K562 (cell line): ENCODE data around the gene METTL15.

Experiments used
- ARNT ChIP-seq, 2 experiments: fragments of 450-650 bp; IDR thresholded peaks; 2 replicates each; pipeline ENCODE4 v1.6.1; 2016; ENCODE audit warnings: mild to moderate bottlenecking in 1 of 2
- CEBPB ChIP-seq: fragments of 450-650 bp; IDR thresholded peaks from 2 replicates; pipeline ENCODE4 v1.6.1; 2016; ENCODE audit warnings: missing genetic modification characterization, missing compliant biosample characterization
- CTCF ChIP-seq, 3 experiments: IDR thresholded peaks in 2 of 3; conservative IDR thresholded peaks in 1 of 3; 2 replicates each; pipeline ENCODE4 v1.5.1; 2011 to 2012; ENCODE audit warnings: low read length in 3 of 3, mild to moderate bottlenecking in 3 of 3, control low read depth in 2 of 3, improper control_type of control experiment in 1 of 3, inconsistent platforms in 1 of 3, low read depth in 1 of 3, mixed read lengths in 1 of 3, moderate library complexity in 1 of 3; ENCODE audit not compliant: insufficient read depth in 2 of 3
- ERF ChIP-seq: fragments of 450-650 bp; formaldehyde crosslinking; IDR thresholded peaks from 2 replicates; pipeline ENCODE4 v1.4.0; 2020; ENCODE audit warnings: mild to moderate bottlenecking, mixed read lengths
- FOXP4 ChIP-seq: sonication (generic); formaldehyde crosslinking; IDR thresholded peaks from 2 replicates; pipeline ENCODE4 v1.8.0; 2022; ENCODE audit warnings: mild to moderate bottlenecking, missing genetic modification reagents, borderline replicate concordance
- POU5F1 ChIP-seq: fragments of 150-350 bp; IDR thresholded peaks from 2 replicates; pipeline ENCODE4 v1.6.1; 2014; ENCODE audit warnings: borderline replicate concordance, low read length, low read depth, mild to moderate bottlenecking; ENCODE audit not compliant: partially characterized antibody
- PRMT5 ChIP-seq: sonication (generic); formaldehyde crosslinking; IDR thresholded peaks from 2 replicates; pipeline ENCODE4 v1.5.0; 2020; ENCODE audit warnings: missing genetic modification reagents
- REST ChIP-seq, 2 experiments: fragments of 450-650 bp; formaldehyde crosslinking in 1 of 2; IDR thresholded peaks; 2 replicates each; pipeline versions ENCODE4 v1.4.0 to v1.6.1; 2014 to 2020; ENCODE audit warnings: mild to moderate bottlenecking in 2 of 2, borderline replicate concordance in 1 of 2, low read depth in 1 of 2
- SAFB2 ChIP-seq: fragments of 200-400 bp; formaldehyde crosslinking; IDR thresholded peaks from 2 replicates; pipeline ENCODE4 v1.6.1; 2018; ENCODE audit warnings: borderline replicate concordance, low read length, low read depth, moderate library complexity; ENCODE audit not compliant: severe bottlenecking
- SRF ChIP-seq, 2 experiments: fragments of 250-450, 450-650 bp in 1 of 2; sonication (Bioruptor Pico) in 1 of 2; sonication (generic) in 1 of 2; formaldehyde crosslinking; IDR thresholded peaks; 2 replicates each; pipeline versions ENCODE4 v1.5.0 to v1.5.1; 2020 to 2022; ENCODE audit warnings: mild to moderate bottlenecking in 1 of 2, missing genetic modification reagents in 1 of 2
- STAT5B ChIP-seq: fragments of 250-450 bp; sonication (Bioruptor Pico); IDR thresholded peaks from 2 replicates; pipeline ENCODE4 v1.8.0; 2021; ENCODE audit warnings: mild to moderate bottlenecking, inconsistent platforms

GRCh38 chr11:28342716-28343115, 234.5 kb downstream of the METTL15 start:
- TF ChIP-seq ERF (no peak), SAFB2 (no peak), CEBPB (tag) (no peak), CTCF (IDR thresholded peaks at IDR 0.05 in 2 of 3, conservative IDR thresholded peaks at IDR 0.05 in 1 of 3; ENCODE audit: insufficient read depth in 2 of 3, low read depth in 1 of 3, low read length in 3 of 3) (no peak), STAT5B (no peak), PRMT5 (CRISPR knock-in tag) (no peak), SRF (CRISPR knock-in tag; IDR thresholded peaks at IDR 0.05) (no peak), FOXP4 (no peak), ARNT (IDR thresholded peaks at IDR 0.05) (no peak), POU5F1 (no peak), REST (IDR thresholded peaks at IDR 0.05; ENCODE audit: borderline replicate concordance) (no peak), REST (CRISPR knock-in tag; IDR thresholded peaks at IDR 0.05; ENCODE audit: low read depth) (no peak)
